ENCODE data around the gene CASZ1. TPM values are rescaled to one million over a fixed set of nuclear protein-coding genes. Genes with fewer than 3 reads are reported as not detected.

Gene CASZ1
- total RNA-seq, 1 experiment from 2014 or later, result 12.6 TPM

DNA sequence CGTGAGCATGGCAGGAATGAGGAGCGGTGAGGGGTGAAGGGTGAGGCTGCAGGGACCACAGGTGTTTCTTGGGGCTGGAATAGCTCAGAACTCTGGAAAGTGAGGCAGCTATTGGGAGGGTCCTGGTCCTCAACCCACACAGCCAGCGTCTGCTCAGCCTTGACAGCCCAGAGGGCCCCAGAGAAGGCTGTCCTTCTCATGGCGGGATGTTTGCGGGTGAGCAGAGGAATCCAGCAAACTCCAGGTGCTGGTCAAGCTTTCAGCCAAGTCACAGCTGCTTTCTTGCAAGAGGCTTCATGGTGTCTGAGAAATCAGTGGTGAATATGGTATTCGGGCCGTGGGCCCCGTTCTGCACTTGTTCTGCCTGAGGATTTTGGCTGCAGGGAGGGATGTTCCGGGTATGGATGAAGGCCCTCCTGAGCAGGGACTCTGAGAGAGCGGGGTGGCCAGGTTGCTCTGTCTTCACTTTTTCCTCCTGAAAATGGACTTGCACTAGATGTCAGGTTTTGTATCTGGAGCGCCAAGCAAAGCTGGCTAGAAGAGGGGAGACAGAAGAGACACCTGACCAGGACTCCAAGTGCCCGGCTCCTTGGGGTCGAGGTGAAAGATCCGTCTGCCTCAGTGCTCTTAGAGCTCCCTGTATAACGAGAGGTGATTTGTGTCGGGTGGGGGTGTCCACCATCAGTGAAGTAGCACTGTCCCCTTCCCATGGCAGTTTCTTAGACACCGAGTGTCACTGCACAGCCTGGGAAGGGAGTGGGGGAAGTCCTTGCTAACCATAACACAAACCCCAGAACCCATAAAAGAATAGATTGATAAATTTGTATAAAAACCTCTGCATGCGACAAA, 181.8 kb downstream of the CASZ1 start:
- BruUV-seq (replicated peaks), result no TSS peak
- no peak overlapping the region for H3K4me3 Mint-ChIP-seq (ENCODE audit: low read depth, unreplicated experiment)
- peaks cover 5% of the 10 kb centered on the region for H3K36me3 Mint-ChIP-seq (ENCODE audit: insufficient read depth, unreplicated experiment)
- no peak overlapping the region for H3K27ac Mint-ChIP-seq (ENCODE audit: unreplicated experiment)
- CTCF ChIA-PET, result interaction anchor here (0.9 kb wide), 1 partner anchor 264 kb away, joined by 3 read pairs; no protein-coding TSS in a partner anchor
- TF ChIP-seq, protein P1, sequence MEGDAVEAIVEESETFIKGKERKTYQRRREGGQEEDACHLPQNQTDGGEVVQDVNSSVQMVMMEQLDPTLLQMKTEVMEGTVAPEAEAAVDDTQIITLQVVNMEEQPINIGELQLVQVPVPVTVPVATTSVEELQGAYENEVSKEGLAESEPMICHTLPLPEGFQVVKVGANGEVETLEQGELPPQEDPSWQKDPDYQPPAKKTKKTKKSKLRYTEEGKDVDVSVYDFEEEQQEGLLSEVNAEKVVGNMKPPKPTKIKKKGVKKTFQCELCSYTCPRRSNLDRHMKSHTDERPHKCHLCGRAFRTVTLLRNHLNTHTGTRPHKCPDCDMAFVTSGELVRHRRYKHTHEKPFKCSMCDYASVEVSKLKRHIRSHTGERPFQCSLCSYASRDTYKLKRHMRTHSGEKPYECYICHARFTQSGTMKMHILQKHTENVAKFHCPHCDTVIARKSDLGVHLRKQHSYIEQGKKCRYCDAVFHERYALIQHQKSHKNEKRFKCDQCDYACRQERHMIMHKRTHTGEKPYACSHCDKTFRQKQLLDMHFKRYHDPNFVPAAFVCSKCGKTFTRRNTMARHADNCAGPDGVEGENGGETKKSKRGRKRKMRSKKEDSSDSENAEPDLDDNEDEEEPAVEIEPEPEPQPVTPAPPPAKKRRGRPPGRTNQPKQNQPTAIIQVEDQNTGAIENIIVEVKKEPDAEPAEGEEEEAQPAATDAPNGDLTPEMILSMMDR (IDR thresholded peaks at IDR 0.05; ENCODE audit: unreplicated experiment), result no peak
- DNase-seq, result no peak
- no peaks in the 10 kb centered on the region for H3K27me3 Mint-ChIP-seq (ENCODE audit: unreplicated experiment)
- intact Hi-C loops (cut with micrococcal nuclease; ENCODE audit: unreplicated experiment), result no loop called here
- no peaks in the 10 kb centered on the region for H3K4me1 Mint-ChIP-seq (ENCODE audit: low read depth, unreplicated experiment)
- no peaks in the 10 kb centered on the region for H3K9me3 Mint-ChIP-seq (ENCODE audit: low read depth, unreplicated experiment)

DNA sequence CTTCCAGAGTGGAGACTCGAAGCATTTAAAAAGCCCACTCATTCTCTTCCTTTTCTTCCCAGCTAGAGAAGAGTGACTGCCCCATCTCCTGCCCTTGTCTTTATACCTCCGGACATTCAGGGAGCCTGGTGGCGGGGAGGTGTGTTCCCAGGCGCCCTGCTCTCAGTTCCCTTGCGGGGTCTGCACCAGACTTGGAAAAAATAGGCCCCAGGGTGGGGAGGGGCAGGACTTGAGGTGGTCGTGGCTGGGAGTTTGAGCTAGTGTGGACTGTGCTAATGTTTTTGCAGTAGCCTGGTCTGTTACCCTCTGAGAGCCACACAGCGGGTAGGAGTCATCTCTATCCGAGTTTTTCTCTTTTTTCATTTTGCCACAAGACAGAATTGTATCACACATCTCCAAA, 182.6 kb downstream of the CASZ1 start:
- BruUV-seq (replicated peaks), result no TSS peak
- TF ChIP-seq, protein P1 (IDR thresholded peaks at IDR 0.05; ENCODE audit: unreplicated experiment), result no peak

DNA sequence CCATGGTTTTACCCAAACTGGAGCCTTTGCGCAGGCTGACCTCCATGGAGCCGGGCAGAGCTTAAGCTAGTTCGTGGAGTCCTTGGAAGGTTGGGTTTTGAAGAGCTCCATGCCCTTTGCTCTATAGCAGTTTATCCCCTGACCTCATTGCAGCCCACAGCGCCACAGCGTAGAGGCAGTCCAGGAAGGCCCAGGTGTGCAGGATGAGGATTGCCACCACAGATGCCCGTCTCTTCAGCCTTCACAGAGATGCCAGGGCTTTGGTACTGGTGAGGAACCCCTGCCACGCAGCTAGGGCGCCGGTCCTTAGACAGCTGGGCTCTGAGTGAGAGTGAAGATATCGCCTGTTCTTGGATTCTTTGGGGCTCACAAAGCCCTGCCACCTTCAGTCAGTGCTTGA, 183.1 kb downstream of the CASZ1 start:
- DNase-seq, result no peak
- H3K4me3 Mint-ChIP-seq (ENCODE audit: low read depth, unreplicated experiment), result no peak overlapping the region
- BruUV-seq (replicated peaks), result no TSS peak
- CTCF ChIA-PET, result no interaction called here
- H3K36me3 Mint-ChIP-seq (ENCODE audit: insufficient read depth, unreplicated experiment), result peaks cover 5% of the 10 kb centered on the region
- intact Hi-C loops (cut with micrococcal nuclease; ENCODE audit: unreplicated experiment), result no loop called here
- H3K4me1 Mint-ChIP-seq (ENCODE audit: low read depth, unreplicated experiment), result no peaks in the 10 kb centered on the region
- no peaks in the 10 kb centered on the region for H3K9me3 Mint-ChIP-seq (ENCODE audit: low read depth, unreplicated experiment)
- no peaks in the 10 kb centered on the region for H3K27me3 Mint-ChIP-seq (ENCODE audit: unreplicated experiment)
- no peak overlapping the region for H3K27ac Mint-ChIP-seq (ENCODE audit: unreplicated experiment)
- TF ChIP-seq, protein P1 (IDR thresholded peaks at IDR 0.05; ENCODE audit: unreplicated experiment), result no peak

More for the DNA sequence above, 182.6 kb downstream of the CASZ1 start:
- peaks cover 5% of the 10 kb centered on the region for H3K36me3 Mint-ChIP-seq (ENCODE audit: insufficient read depth, unreplicated experiment)
- intact Hi-C loops (cut with micrococcal nuclease; ENCODE audit: unreplicated experiment), result no loop called here
- no peaks in the 10 kb centered on the region for H3K4me1 Mint-ChIP-seq (ENCODE audit: low read depth, unreplicated experiment)
- no peak for DNase-seq
- no peaks in the 10 kb centered on the region for H3K9me3 Mint-ChIP-seq (ENCODE audit: low read depth, unreplicated experiment)
- CTCF ChIA-PET, result interaction anchor here (0.9 kb wide), 1 partner anchor 265 kb away, joined by 3 read pairs; no protein-coding TSS in a partner anchor
- no peak overlapping the region for H3K27ac Mint-ChIP-seq (ENCODE audit: unreplicated experiment)
- H3K27me3 Mint-ChIP-seq (ENCODE audit: unreplicated experiment), result no peaks in the 10 kb centered on the region
- H3K4me3 Mint-ChIP-seq (ENCODE audit: low read depth, unreplicated experiment), result no peak overlapping the region

DNA sequence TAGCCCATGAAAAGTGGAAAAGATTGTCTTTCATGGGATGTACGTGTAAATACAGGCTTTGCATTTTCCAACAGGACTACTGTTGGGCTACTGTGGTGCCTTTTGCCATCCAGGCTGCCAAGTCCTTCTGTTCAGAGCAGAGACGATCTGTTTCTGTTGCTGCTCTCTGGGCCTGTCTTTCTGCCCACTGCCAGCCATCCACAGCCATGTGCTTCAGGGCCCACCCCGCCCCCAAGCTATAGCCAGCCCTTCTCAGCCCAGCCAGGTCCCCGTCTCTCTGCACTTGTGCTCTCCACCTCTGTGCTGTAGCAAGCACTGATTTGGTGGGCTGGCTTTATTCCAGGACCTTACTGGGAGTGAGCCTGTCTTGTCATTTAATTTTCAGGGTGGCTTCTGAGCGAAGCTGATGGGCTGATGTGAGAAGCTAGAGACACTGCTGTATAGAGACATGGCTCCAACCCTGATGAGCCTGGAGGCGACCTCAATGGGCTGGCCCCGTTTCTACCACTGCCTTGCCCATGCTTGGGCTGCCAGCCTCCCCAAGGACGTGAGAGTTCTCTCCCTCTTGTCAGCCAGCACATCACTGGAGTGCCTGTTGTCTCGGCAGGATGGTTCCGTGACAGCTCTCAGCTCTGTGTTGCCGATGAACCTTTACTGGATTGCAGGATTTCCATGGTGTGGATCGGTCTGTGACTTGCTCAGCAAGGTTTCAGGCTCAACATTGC, 183.8 kb downstream of the CASZ1 start:
- intact Hi-C loops (cut with micrococcal nuclease; ENCODE audit: unreplicated experiment), result no loop called here
- H3K36me3 Mint-ChIP-seq (ENCODE audit: insufficient read depth, unreplicated experiment), result peaks cover 5% of the 10 kb centered on the region
- H3K27ac Mint-ChIP-seq (ENCODE audit: unreplicated experiment), result no peak overlapping the region
- H3K9me3 Mint-ChIP-seq (ENCODE audit: low read depth, unreplicated experiment), result no peaks in the 10 kb centered on the region
- H3K27me3 Mint-ChIP-seq (ENCODE audit: unreplicated experiment), result no peaks in the 10 kb centered on the region
- no peaks in the 10 kb centered on the region for H3K4me1 Mint-ChIP-seq (ENCODE audit: low read depth, unreplicated experiment)
- DNase-seq, result no peak
- no TSS peak for BruUV-seq (replicated peaks)
- TF ChIP-seq, protein P1 (IDR thresholded peaks at IDR 0.05; ENCODE audit: unreplicated experiment), result no peak
- CTCF ChIA-PET, result no interaction called here
- H3K4me3 Mint-ChIP-seq (ENCODE audit: low read depth, unreplicated experiment), result no peak overlapping the region
